ENCODE data around the gene PDXK.

PDXK gene

DNA sequence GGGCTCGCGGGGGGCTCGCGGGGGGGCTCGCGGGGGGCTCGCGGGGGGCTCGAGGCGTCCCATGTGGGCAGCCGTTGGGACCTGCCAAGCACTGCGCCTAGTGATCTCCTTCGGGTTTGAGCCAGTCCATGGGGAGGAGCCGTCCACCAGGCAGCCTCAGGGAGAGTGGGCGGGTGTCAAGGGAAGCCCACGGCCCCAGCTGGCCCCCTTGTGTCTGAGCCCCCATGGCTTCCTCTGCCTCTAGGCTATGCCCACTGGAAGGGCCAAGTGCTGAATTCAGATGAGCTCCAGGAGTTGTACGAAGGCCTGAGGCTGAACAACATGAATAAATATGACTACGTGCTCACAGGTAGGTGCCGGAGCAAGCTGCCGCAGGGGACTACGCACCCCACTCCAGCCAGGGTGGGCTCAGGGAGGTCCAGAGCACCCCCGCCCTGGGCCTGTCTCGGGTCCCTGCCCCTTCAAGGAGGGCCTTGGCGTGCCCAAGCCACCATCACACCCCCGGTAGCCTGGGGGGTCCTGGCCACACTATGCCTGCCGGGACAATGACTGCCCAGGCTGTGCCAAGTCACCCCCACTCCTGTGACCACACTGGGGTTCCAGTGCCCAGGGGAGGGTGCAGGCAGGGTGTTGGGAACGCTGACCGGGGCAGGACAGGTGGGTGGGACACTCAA lies 22.6 kb downstream of the PDXK start:
- DNase-seq (ENCODE audit: low read depth in 2 of 2): no peak

- no peak for DNase-seq (ENCODE audit: low read depth in 2 of 2)
Measured at GRCh38 chr21:43743947-43744346, 25.0 kb downstream of the PDXK start.

DNA sequence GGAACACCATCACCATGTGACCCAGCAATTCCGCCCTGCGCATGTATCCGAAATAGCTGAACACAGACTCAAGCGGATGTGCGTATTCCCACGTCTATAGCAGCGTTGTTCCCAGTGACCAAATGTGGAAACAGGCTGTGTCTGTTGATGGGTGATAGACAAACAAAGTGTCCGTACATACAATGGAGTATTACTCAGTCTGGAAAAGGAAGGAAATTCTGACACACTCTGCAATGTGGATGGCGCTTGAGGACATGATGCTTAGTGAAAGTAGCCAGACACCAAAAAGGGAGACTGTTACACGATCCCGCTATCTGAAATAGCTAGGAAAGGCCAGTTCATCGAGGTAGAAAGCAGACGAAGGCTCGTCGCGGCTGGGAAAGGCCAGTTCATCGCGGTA lies 25.8 kb downstream of the PDXK start:
- DNase-seq (ENCODE audit: low read depth in 2 of 2): no peak

DNA sequence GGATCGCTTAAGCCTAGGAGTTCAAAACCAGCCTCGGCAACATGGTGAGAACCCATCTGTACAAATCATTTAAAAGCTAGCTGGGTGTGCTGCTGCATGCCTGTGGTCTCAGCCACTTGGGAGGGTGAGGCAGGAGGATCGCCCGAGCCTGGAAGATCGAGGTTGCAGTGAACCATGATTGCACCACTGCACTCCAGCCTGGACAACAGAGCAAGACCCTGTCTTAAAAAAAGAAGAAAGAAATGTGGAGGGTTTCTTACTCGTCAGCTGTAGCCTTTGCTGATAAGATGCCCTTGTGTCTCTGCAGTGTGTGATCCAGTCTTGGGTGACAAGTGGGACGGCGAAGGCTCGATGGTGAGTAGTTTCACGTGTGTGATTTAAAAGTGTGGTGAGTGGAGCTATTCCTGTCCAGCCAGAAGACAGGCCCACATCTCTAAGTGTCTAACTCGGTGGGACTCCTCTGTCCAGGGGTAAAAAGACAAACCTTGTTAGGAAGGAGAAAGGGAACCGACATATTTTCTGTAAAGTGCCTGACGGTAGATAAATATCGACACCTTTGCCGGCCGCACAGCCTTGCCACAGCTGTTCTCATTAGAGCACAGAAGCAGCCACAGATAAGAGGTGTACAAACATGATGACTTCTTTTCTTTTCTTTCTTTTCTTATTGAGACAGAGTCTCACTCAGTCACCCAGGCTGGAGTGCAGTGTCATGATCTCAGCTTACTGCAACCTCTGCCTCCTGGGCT lies 27.0 kb downstream of the PDXK start:
- no peak for DNase-seq (ENCODE audit: low read depth in 2 of 2)

- no peak for DNase-seq (ENCODE audit: low read depth in 2 of 2)
Measured at GRCh38 chr21:43748622-43749021, 29.7 kb downstream of the PDXK start.

DNA sequence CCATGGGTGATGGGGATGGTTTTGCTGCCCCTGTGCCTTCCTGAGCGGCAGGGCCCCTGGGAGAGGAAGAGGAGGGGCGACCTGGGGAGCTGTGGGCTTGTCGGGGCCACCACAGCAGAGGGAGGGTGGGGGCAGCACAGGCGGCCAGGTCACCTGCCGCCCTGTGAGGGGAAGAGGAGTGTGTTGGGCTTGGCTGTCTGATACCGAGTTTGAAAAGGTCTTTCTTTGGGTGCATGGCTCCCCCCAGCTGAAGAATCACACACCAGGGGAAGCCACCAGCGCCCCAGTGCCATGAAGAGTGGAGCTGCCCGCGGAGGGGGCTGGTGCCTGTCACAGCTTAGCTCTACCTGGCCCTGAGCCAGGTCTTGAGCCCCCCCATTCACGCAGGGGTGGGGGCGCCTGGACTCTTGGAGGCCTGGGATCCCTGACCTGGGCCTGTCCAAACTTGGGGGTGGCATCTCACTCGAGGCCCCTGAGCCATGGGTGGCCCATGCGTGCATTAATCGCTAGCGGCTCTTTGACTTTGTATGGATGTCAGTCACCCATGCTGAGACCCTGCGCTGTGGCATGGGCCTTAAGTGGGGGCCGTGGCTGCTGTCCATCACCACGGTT lies 30.8 kb downstream of the PDXK start:
- no peak for DNase-seq (ENCODE audit: low read depth in 2 of 2)

GRCh38 chr21:43750339-43751033 lies 31.6 kb downstream of the PDXK start:
- no peak for DNase-seq (ENCODE audit: low read depth in 2 of 2)

DNA sequence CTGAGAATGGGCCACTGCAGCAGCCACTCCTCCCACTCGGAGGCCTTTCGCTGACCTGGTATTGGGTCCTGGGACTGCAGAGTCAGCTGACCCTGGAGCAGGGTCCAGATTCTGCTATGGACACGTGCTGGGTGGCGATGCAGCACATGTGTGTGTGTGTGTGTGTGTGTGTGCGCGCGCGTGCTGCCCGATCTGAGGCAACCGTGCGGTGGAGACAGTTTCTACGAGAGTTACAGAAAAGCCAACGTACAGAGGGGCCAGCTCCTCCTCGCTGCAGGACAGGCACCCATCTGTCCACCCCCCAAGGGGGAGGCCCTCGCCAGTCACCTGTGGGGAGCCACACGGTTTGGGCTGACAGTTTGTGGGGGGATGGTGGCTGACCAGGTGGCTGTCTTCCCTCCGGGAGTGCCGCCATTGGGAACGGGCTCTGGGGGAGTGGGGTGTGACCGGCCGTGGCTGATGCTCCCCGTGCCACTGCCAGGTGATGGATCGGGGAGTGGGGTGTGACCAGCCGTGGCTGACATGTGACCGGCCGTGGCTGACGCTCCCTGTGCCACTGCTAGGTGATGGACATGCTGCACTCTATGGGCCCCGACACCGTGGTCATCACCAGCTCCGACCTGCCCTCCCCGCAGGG lies 33.1 kb downstream of the PDXK start:
- no peak for DNase-seq (ENCODE audit: low read depth in 2 of 2)

- no peak for DNase-seq (ENCODE audit: low read depth in 2 of 2)
Measured at GRCh38 chr21:43752758-43753438, 34.0 kb downstream of the PDXK start.

GRCh38 chr21:43753439-43753799 lies 34.5 kb downstream of the PDXK start:
- DNase-seq (ENCODE audit: low read depth in 2 of 2): no peak

DNA sequence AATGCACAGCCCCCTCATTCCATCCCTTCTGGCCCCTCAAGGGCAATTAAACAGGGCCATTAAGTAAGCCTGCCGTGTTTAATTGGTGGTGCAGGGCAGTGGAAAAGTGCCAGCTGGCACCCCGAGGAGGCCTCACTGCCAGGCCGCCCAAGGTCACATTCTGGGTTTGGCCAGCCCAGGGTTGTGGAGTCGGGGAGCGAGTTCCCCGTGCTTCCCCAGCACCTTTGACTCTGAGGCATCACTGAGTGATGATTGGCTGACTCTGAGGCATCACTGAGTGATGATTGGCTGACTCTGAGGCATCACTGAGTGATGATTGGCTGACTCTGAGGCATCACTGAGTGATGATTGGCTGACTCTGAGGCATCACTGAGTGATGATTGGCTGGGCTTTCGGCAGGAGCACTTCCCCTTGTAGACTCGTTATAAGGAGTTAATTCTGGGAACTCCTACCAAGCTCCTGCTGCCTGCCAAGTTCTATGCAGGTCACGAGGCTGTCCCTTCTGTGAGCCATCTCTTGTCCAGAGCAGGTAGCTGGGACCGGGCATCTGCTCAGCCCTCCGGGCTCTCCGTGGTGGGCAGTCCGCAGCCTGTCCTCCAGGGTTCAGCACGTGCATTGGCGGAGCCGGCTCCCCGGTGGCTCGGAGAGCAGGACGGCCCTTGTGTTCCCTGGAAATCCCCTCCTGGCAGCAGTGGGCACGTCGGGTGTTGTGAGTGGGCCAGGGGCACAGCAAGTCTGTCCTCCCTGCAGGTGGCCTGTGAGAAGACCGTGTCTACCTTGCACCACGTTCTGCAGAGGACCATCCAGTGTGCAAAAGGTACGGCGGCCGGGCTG lies 36.2 kb downstream of the PDXK start:
- DNase-seq (ENCODE audit: low read depth in 2 of 2): no peak

DNA sequence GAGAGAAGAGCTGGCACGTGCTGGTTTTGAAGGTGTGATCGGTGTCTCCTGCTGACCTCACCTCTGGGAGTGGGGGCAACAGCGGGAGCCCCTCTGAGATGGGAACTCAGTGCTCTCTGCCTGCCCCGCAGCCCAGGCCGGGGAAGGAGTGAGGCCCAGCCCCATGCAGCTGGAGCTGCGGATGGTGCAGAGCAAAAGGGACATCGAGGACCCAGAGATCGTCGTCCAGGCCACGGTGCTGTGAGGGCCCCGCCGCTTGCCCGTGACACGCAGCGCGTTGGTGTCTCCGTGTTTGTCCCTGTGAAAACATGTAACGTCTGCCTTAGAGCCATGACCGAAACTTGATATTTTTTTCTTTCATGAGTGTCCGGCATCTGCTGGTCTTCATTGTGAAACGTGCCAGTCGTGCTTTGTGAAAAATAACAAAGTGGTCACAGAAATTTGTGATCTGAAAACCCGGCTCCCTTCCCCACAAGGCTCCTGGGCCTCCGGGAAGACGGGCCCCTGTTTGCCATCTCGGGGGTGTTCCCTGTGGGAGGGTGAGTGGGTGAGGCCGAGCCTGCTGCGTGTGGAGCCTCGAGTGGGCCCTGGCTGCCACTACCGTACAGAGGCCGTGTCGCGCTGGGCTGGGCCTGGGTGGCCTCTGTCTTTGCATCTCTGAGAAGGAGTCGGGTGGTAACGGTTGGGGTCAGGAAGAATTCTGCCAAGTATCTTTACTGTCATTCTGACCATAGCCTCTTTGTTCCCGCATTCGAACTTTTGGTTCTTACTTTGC lies 37.1 kb downstream of the PDXK start:
- no peak for DNase-seq (ENCODE audit: low read depth in 2 of 2)

DNA sequence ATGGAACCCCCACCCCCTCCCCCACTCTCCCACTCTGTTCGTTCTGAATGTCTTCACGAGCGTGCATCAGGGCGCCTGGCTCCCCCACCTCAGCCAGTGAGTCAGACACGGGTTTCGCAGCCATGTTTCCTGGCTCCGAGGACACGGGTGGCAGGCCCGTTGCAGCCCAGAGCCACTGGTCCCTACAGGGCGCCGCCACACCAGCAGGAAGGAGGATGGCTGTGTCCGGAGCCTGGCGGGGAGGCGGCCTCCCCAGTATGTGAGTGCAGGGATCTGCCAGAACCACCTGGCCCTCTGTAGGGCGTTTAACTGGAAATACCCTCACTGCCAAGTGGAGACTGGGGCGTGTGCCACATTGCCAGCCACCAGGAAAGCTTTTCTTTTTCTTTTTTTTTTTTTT lies 38.7 kb downstream of the PDXK start:
- no peak for DNase-seq (ENCODE audit: low read depth in 2 of 2)

DNA sequence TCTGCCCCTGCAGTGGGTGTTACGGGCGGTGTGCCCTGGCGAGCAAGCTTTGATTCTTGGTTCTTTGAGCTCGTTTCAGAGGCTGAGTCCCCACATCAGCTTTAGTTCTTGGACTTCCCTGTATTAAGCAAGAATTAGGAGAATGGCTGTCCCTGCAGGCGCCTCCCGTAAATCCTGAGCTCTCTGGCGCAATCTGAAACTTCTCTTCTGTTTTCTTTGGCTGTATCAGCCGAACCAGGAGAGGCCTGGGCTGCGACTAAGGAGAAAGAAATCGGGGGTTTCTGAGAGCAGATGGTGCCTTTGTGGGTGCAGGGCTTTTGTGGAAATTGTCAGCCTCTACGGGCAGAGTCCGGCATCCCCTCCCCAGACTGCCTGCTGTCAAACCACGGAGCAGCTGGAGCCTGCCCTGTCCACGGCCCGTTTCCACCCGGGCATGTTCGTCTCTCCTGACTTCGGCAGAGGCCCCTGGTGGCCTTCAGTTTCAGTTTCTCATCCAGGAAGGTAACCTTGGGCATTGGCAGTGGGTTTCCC lies 39.2 kb downstream of the PDXK start:
- DNase-seq (ENCODE audit: low read depth in 2 of 2): no peak

- no peak for DNase-seq (ENCODE audit: low read depth in 2 of 2)
Measured at GRCh38 chr21:43758811-43759210, 39.9 kb downstream of the PDXK start.

DNA sequence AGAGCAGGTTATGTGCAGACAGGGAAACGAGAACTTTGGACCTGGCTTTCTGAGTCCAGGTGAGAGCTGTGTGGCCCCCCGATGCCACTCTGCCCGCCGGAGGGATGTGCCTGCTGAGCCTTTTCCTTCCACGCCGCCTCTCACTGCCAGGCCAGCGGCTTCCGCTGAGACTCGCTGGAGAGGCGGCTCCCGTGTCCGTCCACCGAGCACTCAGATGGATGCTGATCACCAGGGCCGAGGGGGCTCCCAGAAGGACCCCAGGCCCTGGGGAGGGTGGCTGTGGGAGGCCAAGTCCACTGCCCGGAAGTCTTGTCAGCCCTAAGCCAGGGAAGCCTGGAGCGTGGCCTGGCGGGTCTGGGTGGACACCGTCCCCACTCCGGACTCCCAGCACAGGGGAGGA lies 40.7 kb downstream of the PDXK start:
- no peak for DNase-seq (ENCODE audit: low read depth in 2 of 2)

DNA sequence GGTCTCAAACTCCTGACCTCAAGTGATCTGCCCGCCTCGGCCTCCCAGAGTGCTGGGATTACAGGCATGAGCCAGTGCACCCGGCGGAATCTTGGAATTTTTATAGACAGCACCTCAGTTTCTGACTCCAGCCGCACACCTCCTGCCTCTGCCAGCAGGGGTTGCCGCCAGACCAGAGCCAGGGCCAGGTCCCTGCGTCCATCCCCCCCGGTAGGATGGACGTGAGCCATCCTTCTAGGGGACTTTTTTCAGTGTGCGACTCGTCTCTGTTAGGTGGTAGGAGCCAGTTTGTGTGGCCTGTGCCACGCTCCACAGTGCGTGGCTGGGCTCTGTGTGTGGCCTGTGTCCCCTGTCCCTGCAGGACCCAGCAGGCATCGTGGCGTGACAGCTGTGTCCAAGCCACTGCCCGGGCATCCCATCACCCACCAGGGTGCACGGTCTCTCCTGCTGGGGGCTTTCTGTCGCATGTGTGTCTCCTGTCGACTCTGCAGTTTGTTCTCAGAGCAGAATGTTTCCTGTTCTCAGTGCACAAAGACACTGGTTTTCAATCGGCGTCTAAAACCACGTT lies 41.5 kb downstream of the PDXK start:
- no peak for DNase-seq (ENCODE audit: low read depth in 2 of 2)

GRCh38 chr21:43761886-43762285 lies 43.0 kb downstream of the PDXK start:
- no peak for DNase-seq (ENCODE audit: low read depth in 2 of 2)
